Liver (tissue), 3 donors: ENCODE results near the gene DCTN4.

ENCODE experiments used
- ATF3 ChIP-seq: IDR thresholded peaks from 2 replicates; pipeline ENCODE4 v1.6.1; 2016; ENCODE audit warnings: antibody characterized with exemption
- CTCF ChIP-seq: fragments of 150-350 bp; IDR thresholded peaks from 2 replicates; pipeline ENCODE4 v1.5.1; 2017; ENCODE audit warnings: improper control_type of control experiment, low read depth, low read length; ENCODE audit not compliant: missing input control
- GABPA ChIP-seq, 2 donors: IDR thresholded peaks in 1 of 2; conservative IDR thresholded peaks in 1 of 2; 2 replicates each; pipeline ENCODE4 v1.6.1; 2016; ENCODE audit warnings: antibody characterized with exemption in 2 of 2, mild to moderate bottlenecking in 1 of 2, moderate library complexity in 1 of 2
- JUND ChIP-seq, 2 donors: IDR thresholded peaks; 2 replicates each; pipeline ENCODE4 v1.6.1; 2016; ENCODE audit warnings: antibody characterized with exemption in 2 of 2
- MAX ChIP-seq: IDR thresholded peaks from 2 replicates; pipeline ENCODE4 v1.6.1; 2016; ENCODE audit warnings: antibody characterized with exemption
- TAF1 ChIP-seq: conservative IDR thresholded peaks from 2 replicates; pipeline ENCODE4 v1.6.1; 2016; ENCODE audit warnings: antibody characterized with exemption, mild to moderate bottlenecking
- YY1 ChIP-seq: IDR thresholded peaks from 2 replicates; pipeline ENCODE4 v1.6.1; 2016; ENCODE audit warnings: antibody characterized with exemption, mild to moderate bottlenecking
- donor health status: healthy.
- donor health status: healthy.

- TF ChIP-seq CTCF (no peak), GABPA (IDR thresholded peaks at IDR 0.05 in 1 of 2, conservative IDR thresholded peaks at IDR 0.05 in 1 of 2) (no peak), MAX (no peak), ATF3 (no peak), JUND (IDR thresholded peaks at IDR 0.05) (no peak), YY1 (no peak), TAF1 (no peak)
Observed at GRCh38 chr5:150787656-150788055, 28.8 kb upstream of the DCTN4 start.
